ENCODE measurements around the gene LRP1B. TPM values are rescaled to one million over a fixed set of nuclear protein-coding genes. Genes with fewer than 3 reads are reported as not detected.

The LRP1B gene
- polyA plus RNA-seq, 1 donor from 2014 or later = 12.7 TPM

DNA sequence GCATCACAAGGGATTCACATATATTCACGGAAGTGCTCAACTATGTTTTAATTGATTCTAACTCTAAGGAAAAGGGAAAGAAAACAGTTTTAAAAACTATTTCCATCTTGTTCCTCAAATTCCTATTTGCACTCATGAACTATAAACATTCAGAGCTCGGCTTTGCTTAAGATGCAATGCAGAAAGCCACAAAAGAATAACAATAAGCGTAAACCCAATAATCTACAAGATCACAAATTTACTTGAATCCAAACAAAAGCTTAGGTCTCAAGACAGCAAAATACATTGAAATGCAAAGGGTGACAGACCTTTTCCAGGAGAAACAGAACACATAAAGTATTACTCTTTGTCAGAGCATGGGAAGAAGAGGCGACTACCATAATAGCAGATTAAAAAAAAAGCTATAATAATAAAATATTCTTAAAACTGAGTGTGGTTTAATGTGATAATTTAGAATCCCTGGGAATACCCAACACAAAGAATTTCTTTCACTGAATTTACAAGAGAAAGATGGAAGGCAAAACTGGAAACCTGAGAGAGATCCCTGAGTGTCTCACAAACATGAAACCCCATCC, 1094.9 kb downstream of the LRP1B start:
- no peaks in the 10 kb centered on the region for H3F3A ChIP-seq (ENCODE audit: insufficient read depth, low read length, poor library complexity, severe bottlenecking)
- H3K4me3 ChIP-seq (ENCODE audit: low read length) = no peak overlapping the region
- no peaks in the 10 kb centered on the region for H3K9me3 ChIP-seq (ENCODE audit: low read length)
- no peak overlapping the region for H2AFZ ChIP-seq (ENCODE audit: low read depth, low read length)
- H3K36me3 ChIP-seq (ENCODE audit: insufficient read depth, low read length) = no peaks in the 10 kb centered on the region
- H4K20me1 ChIP-seq (ENCODE audit: insufficient read depth) = no peaks in the 10 kb centered on the region
- TF ChIP-seq EZH2 (IDR thresholded peaks at IDR 0.05; ENCODE audit: borderline replicate concordance, insufficient read depth, low read length, poor library complexity, severe bottlenecking) (no peak), MXI1 (conservative IDR thresholded peaks at IDR 0.05; ENCODE audit: poor library complexity, severe bottlenecking) (no peak), SMC3 (conservative IDR thresholded peaks at IDR 0.05; ENCODE audit: poor library complexity) (no peak), RAD21 (conservative IDR thresholded peaks at IDR 0.05) (no peak), POLR2AphosphoS5 (IDR thresholded peaks at IDR 0.05) (no peak), EP300 (conservative IDR thresholded peaks at IDR 0.05; ENCODE audit: poor library complexity, severe bottlenecking) (no peak), TAF1 (IDR thresholded peaks at IDR 0.05; ENCODE audit: low read depth) (no peak)
- TF ChIP-seq, protein P1, sequence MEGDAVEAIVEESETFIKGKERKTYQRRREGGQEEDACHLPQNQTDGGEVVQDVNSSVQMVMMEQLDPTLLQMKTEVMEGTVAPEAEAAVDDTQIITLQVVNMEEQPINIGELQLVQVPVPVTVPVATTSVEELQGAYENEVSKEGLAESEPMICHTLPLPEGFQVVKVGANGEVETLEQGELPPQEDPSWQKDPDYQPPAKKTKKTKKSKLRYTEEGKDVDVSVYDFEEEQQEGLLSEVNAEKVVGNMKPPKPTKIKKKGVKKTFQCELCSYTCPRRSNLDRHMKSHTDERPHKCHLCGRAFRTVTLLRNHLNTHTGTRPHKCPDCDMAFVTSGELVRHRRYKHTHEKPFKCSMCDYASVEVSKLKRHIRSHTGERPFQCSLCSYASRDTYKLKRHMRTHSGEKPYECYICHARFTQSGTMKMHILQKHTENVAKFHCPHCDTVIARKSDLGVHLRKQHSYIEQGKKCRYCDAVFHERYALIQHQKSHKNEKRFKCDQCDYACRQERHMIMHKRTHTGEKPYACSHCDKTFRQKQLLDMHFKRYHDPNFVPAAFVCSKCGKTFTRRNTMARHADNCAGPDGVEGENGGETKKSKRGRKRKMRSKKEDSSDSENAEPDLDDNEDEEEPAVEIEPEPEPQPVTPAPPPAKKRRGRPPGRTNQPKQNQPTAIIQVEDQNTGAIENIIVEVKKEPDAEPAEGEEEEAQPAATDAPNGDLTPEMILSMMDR (IDR thresholded peaks at IDR 0.05; ENCODE audit: poor library complexity, severe bottlenecking) = no peak
- TF ChIP-seq, protein P2, sequence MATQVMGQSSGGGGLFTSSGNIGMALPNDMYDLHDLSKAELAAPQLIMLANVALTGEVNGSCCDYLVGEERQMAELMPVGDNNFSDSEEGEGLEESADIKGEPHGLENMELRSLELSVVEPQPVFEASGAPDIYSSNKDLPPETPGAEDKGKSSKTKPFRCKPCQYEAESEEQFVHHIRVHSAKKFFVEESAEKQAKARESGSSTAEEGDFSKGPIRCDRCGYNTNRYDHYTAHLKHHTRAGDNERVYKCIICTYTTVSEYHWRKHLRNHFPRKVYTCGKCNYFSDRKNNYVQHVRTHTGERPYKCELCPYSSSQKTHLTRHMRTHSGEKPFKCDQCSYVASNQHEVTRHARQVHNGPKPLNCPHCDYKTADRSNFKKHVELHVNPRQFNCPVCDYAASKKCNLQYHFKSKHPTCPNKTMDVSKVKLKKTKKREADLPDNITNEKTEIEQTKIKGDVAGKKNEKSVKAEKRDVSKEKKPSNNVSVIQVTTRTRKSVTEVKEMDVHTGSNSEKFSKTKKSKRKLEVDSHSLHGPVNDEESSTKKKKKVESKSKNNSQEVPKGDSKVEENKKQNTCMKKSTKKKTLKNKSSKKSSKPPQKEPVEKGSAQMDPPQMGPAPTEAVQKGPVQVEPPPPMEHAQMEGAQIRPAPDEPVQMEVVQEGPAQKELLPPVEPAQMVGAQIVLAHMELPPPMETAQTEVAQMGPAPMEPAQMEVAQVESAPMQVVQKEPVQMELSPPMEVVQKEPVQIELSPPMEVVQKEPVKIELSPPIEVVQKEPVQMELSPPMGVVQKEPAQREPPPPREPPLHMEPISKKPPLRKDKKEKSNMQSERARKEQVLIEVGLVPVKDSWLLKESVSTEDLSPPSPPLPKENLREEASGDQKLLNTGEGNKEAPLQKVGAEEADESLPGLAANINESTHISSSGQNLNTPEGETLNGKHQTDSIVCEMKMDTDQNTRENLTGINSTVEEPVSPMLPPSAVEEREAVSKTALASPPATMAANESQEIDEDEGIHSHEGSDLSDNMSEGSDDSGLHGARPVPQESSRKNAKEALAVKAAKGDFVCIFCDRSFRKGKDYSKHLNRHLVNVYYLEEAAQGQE (IDR thresholded peaks at IDR 0.05; ENCODE audit: borderline replicate concordance) = no peak
- no peaks in the 10 kb centered on the region for H3K27me3 ChIP-seq (ENCODE audit: insufficient read depth, low read depth, low read length)
- H3K79me2 ChIP-seq (replicated peaks; ENCODE audit: insufficient read depth, low read length) = no peaks in the 10 kb centered on the region
- no peak overlapping the region for H3K9ac ChIP-seq (ENCODE audit: low read length)
- no peak overlapping the region for H3K27ac ChIP-seq (ENCODE audit: low read length)
- no peak overlapping the region for H3K4me2 ChIP-seq (ENCODE audit: low read length)
- no peaks in the 10 kb centered on the region for H3K9me2 ChIP-seq (ENCODE audit: insufficient read depth, low read length)

DNA sequence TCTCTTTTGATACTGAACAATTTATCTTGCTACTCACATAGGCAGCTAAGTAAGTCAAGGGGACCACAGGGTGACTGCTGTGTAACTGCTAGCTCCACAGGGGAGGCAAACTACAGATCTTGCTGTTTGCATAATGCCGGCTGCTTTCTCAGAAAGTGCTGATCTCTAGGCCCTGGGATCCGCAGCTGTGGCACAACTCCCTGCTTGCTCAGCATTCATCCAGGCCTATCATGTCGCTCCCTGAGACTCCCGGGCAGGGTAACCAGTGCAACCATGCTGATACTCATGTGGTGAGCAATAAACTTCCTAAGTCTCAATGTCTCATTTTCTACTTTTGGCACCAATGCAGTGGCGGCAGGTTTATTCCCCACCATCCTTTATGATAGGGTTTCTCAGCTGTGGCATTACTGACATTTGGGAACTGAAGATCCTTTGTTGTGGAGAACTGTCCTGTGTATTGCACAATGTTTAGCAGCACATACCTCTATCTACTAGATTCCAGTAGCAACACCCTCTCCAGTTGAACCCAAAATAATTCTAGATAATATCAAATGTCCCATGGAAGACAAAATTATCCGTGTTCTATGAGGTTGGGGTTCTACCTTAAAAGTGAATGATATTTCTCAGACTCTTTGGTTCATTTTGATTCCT, 1101.3 kb downstream of the LRP1B start:
- H3K27me3 ChIP-seq (ENCODE audit: insufficient read depth, low read depth, low read length) = no peaks in the 10 kb centered on the region
- TF ChIP-seq EZH2 (IDR thresholded peaks at IDR 0.05; ENCODE audit: borderline replicate concordance, insufficient read depth, low read length, poor library complexity, severe bottlenecking) (no peak), RAD21 (conservative IDR thresholded peaks at IDR 0.05) (no peak), EP300 (conservative IDR thresholded peaks at IDR 0.05; ENCODE audit: poor library complexity, severe bottlenecking) (no peak)
- TF ChIP-seq, protein P2 (IDR thresholded peaks at IDR 0.05; ENCODE audit: borderline replicate concordance) = no peak
- H3K27ac ChIP-seq (ENCODE audit: low read length) = no peak overlapping the region

More for the DNA sequence above, 1101.3 kb downstream of the LRP1B start:
- H3K9me3 ChIP-seq (ENCODE audit: low read length) = peaks cover 5% of the 10 kb centered on the region
- H3K36me3 ChIP-seq (ENCODE audit: insufficient read depth, low read length) = no peaks in the 10 kb centered on the region
- no peak overlapping the region for H3K9ac ChIP-seq (ENCODE audit: low read length)
- H3K4me3 ChIP-seq (ENCODE audit: low read length) = no peak overlapping the region
- no peak overlapping the region for H2AFZ ChIP-seq (ENCODE audit: low read depth, low read length)
- H3K4me2 ChIP-seq (ENCODE audit: low read length) = no peak overlapping the region
- H4K20me1 ChIP-seq (ENCODE audit: insufficient read depth) = no peaks in the 10 kb centered on the region
- no peaks in the 10 kb centered on the region for H3F3A ChIP-seq (ENCODE audit: insufficient read depth, low read length, poor library complexity, severe bottlenecking)
- no peaks in the 10 kb centered on the region for H3K9me2 ChIP-seq (ENCODE audit: insufficient read depth, low read length)
- H3K79me2 ChIP-seq (replicated peaks; ENCODE audit: insufficient read depth, low read length) = no peaks in the 10 kb centered on the region

Measured in neural cell (in vitro differentiated cells).